IPS-11a (cell line): ENCODE measurements around the gene DIS3L.
A peak's percentile ranks its signal among the peaks of the same experiment; 100 is the strongest.
"Not testable (repeated sequence)": the region's sequence is repeated elsewhere in the genome, so short reads cannot be mapped to it uniquely, and the experiment has no call there.

Experiments
- H3K4me3 ChIP-seq: one replicate; pipeline ENCODE4 v1.5.1; 2013; ENCODE audit warnings: low read depth, low read length, control low read depth

The DIS3L gene

GRCh38 chr15:66293419-66294156 is at the start of gene DIS3L:
Gene DIS3L (plus strand): TSS chr15:66293568. CDS start chr15:66293597, 29 bp downstream.
- H3K4me3 ChIP-seq = peak within 1 kb of the TSS; percentile 58

DNA sequence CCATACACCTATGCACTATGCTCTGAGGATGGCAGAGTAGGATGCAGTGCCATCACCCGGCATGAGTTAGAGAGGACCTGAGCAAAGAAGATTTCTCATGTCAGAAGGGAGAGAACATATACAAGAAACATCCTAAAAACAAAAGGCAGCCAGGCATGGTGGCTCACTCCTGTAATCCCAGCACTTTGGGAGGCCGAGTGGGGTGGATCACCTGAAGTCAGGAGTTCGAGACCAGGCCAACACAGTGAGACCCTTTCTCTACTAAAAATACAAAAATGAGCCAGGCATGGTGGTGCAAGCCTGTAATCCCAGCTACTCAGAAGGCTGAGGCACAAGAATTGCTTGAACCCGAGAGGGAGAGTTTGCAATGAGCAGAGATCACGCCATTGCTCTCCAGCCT is 47.5 kb upstream of the DIS3L start:
- not testable (repeated sequence) for H3K4me3 ChIP-seq

DNA sequence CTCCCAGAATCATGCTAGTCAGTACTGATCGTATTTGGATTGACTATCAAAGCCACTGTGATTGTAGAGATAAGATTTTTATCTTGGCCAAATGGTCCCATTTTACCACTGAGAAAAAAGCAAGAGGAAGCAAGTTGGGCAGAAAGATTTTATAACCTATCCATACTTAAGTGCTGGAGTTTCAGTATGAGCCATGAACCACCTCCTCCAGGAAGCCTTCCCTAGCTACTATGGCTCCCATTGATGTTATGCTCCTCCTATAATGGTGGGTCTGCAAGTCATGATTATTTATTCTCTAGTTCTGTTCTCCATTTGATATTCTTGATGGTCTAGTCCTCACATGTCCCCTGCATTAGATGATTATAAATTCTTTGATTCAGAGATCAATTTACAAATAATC is 46.4 kb upstream of the DIS3L start:
- no peak overlapping the region for H3K4me3 ChIP-seq

DNA sequence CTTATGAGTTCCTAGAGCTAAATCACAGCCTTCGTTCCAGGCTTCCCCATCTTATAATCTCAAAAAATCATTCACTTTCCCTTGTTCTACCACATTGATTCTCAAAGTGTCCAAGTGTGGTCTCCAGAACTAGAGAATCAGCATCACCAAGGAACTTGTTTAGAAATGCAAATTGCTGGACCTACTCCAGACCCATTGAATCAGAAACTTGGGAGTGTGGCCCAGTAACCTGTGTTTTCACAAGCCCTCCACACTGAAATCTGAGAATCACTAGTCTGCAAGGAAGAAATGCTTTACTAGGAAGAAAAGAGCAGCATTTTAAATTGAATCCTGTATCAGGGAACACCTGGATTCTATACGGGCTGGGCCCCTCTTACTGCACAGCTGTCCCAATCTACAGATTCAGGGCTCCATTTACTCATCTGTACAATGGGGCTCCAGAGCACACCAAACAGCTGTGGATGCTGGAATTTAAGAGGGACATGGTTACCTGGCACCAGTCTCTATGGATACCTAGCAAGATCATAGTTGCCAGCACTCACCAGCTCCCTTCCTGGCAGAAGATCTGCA is 43.7 kb upstream of the DIS3L start:
- H3K4me3 ChIP-seq = no peak overlapping the region

- peak overlapping the region; percentile 13 for H3K4me3 ChIP-seq
Observed at GRCh38 chr15:66251065-66251789, 42.1 kb upstream of the DIS3L start.

- peak overlapping the region; percentile 49 for H3K4me3 ChIP-seq
Observed at GRCh38 chr15:66251790-66252684, 41.3 kb upstream of the DIS3L start.

DNA sequence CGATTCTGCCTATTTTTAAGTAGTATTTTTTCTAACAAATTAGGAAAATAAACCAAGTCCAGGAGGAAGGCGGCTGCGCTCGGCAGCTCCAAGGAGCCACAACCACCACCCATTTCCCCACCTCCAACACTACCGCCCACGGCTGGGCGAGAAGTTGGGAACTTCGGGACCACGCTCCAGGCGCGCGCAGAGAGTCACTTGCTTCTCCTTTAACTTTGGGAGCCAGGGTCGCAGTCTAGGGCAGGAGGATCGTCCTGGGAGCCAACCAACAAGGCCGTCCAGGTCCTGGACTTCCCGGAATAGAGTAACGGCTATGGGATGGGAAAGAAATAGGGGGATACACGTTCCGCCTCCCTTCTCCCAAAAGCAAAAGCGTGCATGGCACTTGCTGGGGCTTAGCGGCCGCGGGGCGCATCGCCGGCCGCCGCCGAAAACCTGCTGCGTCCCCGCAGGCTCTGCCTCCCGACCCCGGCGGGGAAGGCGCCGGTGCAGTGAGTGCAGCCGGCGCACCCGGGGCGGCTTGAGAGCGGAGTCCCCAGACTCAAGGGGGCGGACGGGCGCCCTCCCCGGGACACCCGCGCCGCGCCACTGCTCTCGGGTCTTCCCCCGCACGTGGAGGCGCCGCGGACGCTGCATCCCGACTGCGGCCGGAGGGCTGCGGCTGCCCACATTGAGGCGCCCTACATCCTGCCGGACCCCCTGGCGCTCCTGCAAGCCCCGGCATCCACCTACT is 40.5 kb upstream of the DIS3L start:
- H3K4me3 ChIP-seq = peak overlapping the region; percentile 49

DNA sequence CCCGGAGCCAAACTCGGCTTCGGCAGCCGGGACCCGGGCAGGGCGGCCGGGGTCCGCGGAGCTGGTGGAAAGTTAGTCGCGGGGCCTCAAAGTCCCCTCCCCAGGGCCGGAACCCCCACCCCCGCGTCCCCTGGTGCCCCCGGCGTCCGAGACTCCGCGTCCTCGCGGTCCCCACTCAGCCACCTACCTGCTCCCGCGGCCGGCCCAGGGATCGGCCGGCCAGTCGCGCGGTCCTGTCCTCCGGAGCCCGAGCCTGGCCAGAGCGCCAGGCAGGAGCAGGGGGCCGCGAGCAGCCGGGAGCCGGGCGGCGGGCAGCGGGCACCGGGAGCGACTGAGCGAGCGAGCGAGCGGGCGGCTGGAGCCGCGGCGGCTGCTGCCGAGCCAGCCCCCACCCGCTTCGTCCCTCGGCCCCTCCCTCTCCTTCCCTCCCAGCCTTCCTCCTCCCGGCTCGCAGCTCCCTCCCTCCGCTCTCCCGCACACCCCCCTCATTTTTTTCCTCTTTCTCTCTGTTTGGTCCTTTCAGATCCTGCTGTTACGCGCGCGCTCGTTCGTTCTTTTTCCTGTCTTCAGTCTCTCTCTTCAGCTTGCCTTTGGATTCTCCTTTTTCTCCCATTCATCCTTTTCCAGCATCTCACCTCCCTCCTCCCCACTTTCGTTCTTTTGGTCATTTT is 39.8 kb upstream of the DIS3L start, which contains the start of gene MEGF11:
Gene MEGF11 (minus strand): TSS at position 333 of the 671 bp plus-strand sequence. CDS start 125,347 bp downstream, outside the sequence.
- peak within 1 kb of the TSS; percentile 49 for H3K4me3 ChIP-seq

DNA sequence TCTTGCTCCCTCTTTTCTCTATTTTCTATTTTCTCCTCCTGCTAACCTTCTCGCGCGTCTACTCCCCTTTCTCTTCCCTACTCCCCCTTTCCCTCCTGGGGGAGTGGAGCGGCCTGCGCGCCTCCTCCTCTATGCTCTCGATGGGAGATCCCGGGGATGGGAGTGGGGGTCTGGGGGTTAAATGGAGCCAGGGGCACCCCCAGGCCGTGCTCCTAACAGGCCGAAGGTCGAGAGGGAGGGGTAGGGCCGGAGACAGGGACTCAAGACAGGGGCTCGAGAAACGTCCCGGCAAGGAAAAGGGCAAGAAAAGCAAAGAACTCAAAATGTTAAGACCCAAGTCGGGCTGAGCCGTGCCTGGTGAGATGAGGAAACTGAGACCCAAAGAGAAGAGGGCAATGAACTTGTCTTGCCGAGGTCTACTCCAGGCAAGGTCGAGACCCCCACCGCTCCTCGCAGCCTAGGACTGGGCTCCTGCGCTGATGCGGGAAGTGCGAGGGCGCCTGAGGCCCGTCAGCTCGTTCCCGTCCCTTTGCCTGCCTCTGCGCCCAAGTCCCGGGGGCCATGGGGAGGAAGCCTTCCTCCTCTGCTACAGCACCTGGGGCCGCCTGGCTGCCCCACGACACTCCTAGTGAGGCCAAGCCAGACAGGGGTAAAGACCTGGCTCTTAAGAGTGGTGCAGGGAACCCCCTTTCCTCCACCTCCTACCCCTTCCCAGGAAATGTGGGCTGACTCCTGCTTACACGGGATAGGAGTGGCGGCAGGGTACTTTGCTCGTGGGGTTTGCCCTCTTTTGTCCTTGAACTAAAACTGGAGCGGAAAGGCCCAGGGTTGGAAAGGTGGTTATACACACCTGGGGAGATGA is 39.0 kb upstream of the DIS3L start:
- H3K4me3 ChIP-seq = peak overlapping the region; percentile 49

DNA sequence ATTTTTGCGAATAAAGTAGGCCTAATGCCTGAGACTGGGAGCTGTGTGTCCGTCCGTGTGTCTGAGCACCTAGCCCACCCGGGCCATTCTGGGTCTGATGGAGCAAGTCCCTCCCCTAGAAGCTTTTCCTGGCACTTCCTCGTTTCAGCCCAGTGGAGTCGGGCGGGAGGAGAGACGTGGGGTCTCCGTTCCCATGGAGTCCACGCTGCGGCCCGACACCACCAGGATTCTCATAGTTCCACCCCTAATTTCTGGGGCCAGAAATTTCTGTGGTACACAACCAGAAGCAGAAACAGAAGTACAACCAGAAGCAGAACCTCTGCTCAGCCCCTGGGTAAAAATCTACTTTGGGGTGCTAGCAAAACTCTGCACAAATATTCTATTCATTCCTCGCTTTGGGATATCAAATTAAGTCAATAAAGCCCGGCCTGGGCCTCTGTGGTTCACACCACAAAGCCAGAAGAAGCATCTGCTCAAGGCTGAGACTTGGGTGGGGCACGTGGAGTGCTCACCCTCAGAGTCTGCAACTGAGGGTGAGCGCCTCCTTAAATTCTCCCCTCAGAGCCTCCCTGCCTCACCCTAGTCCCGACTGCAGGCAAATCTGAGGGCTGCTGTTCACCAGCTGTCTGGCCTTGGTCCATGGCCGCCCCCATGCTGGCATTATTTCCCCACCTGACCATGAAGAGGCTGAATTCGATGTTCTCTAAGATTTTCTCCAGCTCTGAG is 38.3 kb upstream of the DIS3L start:
- peak overlapping the region; percentile 49 for H3K4me3 ChIP-seq

DNA sequence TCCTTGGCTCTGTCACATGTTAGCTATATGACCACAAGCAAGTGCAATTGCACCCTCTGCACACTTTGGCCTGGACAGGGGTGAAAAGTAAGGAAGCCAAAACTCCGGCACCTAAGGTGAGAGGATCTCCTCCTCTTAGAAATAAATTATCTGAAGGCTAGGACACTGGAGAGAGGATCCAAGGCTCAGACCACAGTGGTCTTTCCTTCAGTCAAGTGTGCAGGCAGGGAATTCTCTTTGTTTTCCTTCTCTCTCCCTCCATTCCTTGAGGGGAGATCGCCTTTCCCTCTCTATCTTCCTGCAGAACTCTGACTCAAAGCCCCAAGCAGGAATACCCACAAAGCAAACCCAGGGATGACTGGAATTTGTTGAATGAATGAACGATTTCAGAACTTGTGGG is 36.7 kb upstream of the DIS3L start:
- H3K4me3 ChIP-seq = no peak overlapping the region

GRCh38 chr15:66261056-66261455 is 32.3 kb upstream of the DIS3L start:
- H3K4me3 ChIP-seq = no peak overlapping the region

DNA sequence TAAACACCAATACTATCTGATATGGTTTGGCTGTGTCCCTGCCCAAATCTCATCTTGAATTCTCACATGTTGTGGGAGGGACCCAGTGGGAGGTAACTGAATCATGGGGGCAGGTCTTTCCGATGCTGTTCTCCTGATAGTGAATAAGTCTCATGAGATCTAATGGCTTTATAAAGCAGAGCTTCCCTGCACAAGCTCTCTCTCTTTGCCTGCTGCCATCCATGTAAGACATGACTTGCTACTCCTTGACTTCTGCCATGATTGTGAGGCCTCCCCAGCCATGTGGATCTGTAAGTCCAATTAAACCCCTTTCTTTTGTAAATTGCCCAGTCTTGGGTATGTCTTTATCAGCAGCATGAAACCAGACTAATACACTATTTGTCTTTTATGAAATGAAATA is 30.5 kb upstream of the DIS3L start:
- H3K4me3 ChIP-seq = not testable (repeated sequence)

- no peak overlapping the region for H3K4me3 ChIP-seq
Observed at GRCh38 chr15:66264859-66265513, 28.4 kb upstream of the DIS3L start.

DNA sequence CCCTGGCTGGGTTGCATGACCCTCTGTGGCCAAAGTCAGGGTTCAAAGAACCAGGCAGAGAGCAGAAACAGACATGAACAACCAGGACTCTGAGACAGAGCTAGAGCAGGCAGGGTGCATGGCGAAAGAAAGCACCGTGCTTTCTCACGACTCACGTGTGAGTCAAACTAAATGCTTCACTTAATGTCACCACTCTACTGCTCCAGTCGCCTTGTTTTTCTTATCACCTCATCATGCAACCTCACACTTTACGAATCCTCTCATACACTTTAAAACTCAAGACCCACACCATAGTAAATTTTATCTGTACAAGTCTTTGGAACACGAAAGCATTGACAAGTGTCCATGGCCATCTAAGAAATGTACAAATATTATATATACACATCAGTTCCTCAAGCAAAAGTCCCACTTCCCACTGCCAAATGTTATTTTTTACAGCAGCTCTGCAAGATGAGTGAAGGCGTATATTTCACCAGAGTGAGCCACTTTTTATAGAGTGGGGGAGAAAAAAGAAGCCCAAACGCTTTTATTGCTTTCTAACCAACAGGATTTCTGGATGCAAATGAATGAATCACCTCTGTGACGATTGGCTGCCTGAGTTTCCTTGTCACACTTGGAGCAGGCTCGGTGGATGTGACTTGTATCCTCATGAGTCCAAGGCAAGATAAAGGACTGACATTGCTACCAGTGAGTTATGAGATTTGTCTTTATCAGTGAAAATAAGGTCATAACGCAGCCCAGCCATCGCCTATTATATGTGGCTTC is 23.9 kb upstream of the DIS3L start:
- no peak overlapping the region for H3K4me3 ChIP-seq

DNA sequence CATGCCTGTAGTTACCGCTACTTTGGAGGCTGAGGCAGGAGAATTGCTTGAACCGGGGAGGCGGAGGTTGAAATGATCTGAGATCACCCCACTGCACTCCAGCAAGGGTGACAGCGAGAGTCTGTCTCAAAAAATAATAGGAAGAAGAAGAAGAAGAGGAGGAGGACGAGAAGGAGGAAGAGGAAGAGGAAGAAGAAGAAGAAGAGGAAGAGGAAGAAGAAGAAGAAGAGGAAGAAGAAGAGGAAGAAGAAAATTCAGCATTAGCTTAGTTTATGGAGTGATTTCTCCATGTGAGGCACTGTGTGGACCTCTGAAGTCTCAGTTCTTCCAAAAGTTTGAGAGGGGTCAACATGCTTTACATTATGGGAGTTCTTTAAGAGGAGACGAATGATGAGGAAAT is 22.4 kb upstream of the DIS3L start:
- no peak overlapping the region for H3K4me3 ChIP-seq

DNA sequence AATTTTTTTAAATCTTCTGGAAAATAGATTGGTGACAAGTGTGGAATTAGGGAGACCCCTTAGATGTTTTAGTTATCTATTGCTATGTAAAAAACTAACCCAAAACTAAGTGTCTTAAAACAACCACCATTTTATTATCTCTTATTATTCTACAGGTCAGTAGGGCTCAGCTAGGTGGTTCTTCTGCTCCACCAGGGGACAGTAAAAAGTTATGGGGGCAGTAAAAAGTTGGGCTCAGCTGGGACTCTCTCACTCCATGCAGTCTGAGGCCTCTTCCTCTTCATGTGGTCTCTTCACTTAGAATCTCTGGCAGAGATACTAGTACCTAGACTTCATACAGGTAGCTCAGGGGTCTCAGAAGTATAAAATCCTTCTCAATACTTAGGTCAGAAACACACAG is 18.0 kb upstream of the DIS3L start:
- H3K4me3 ChIP-seq = no peak overlapping the region
